Neuronal stem cell (in vitro differentiated cells): ENCODE results near the gene C16orf87.

Experiments used
- DNase-seq: peaks from one replicate; pipeline ENCODE4 v3.0.0-alpha.2; 2013; ENCODE audit warnings: low spot score
- H2AFZ ChIP-seq: one replicate; pipeline ENCODE4 v1.6.1; 2013; ENCODE audit warnings: mild to moderate bottlenecking, low read length, inconsistent platforms
- H2AK5ac ChIP-seq: 2 replicates; pipeline ENCODE4 v1.6.1; 2013; ENCODE audit warnings: low read depth, mild to moderate bottlenecking, inconsistent platforms, low read length, moderate library complexity, mixed read lengths
- H2BK120ac ChIP-seq: 2 replicates; pipeline ENCODE4 v1.6.1; 2013; ENCODE audit warnings: low read depth, mild to moderate bottlenecking, inconsistent platforms, low read length, moderate library complexity, mixed read lengths
- H2BK12ac ChIP-seq: one replicate; pipeline ENCODE4 v1.6.1; 2013; ENCODE audit warnings: low read length, inconsistent platforms
- H2BK15ac ChIP-seq: 2 replicates; pipeline ENCODE4 v1.6.1; 2013; ENCODE audit warnings: mild to moderate bottlenecking, low read length, inconsistent platforms, mixed read lengths
- H2BK5ac ChIP-seq: one replicate; pipeline ENCODE4 v1.6.1; 2013; ENCODE audit warnings: inconsistent platforms, mild to moderate bottlenecking, low read length, moderate library complexity
- H3K14ac ChIP-seq: one replicate; pipeline ENCODE4 v1.6.1; 2013; ENCODE audit warnings: low read length, inconsistent platforms
- H3K18ac ChIP-seq: 2 replicates; pipeline ENCODE4 v1.6.1; 2013; ENCODE audit warnings: low read length, inconsistent platforms
- H3K23ac ChIP-seq: 2 replicates; pipeline ENCODE4 v1.6.1; 2013; ENCODE audit warnings: low read depth, mild to moderate bottlenecking, mixed read lengths, low read length, inconsistent platforms; ENCODE audit not compliant: poor library complexity
- H3K27ac ChIP-seq: replicated peaks from 3 replicates; pipeline ENCODE4 v1.5.1; 2013; ENCODE audit warnings: low read length, inconsistent platforms
- H3K27me3 ChIP-seq, 3 experiments: 2 replicates each; pipeline ENCODE4 v1.6.1; 2013; ENCODE audit warnings: low read length in 3 of 3, mild to moderate bottlenecking in 2 of 3, inconsistent platforms in 1 of 3, low read depth in 1 of 3, mixed read lengths in 1 of 3, moderate library complexity in 1 of 3; ENCODE audit not compliant: control insufficient read depth in 3 of 3, insufficient read depth in 3 of 3
- H3K36me3 ChIP-seq, 2 donors: replicated peaks in 1 of 2; 2 replicates each; pipeline ENCODE4 v1.6.1; 2013; ENCODE audit warnings: low read length in 2 of 2; ENCODE audit not compliant: control insufficient read depth in 2 of 2, insufficient read depth in 2 of 2
- H3K4ac ChIP-seq: 2 replicates; pipeline ENCODE4 v1.6.1; 2013; ENCODE audit warnings: inconsistent platforms, mild to moderate bottlenecking, low read length, moderate library complexity
- H3K4me1 ChIP-seq, 2 donors: 1 replicate in 1 of 2; 2 replicates in 1 of 2; pipeline ENCODE4 v1.6.1; 2013; ENCODE audit warnings: low read length in 2 of 2, low read depth in 1 of 2; ENCODE audit not compliant: control insufficient read depth in 2 of 2, insufficient read depth in 1 of 2
- H3K4me2 ChIP-seq: one replicate; pipeline ENCODE4 v1.6.1; 2013; ENCODE audit warnings: mild to moderate bottlenecking, low read length, inconsistent platforms; ENCODE audit not compliant: insufficient read depth, poor library complexity, severe bottlenecking
- H3K4me3 ChIP-seq, 2 donors: 2 replicates each; pipeline ENCODE4 v1.5.1; 2013; ENCODE audit warnings: low read length in 2 of 2, mild to moderate bottlenecking in 2 of 2, inconsistent platforms in 1 of 2, moderate library complexity in 1 of 2
- H3K79me1 ChIP-seq: one replicate; pipeline ENCODE4 v1.6.1; 2013; ENCODE audit warnings: low read depth, mild to moderate bottlenecking, inconsistent platforms, low read length, moderate library complexity
- H3K9ac ChIP-seq: one replicate; pipeline ENCODE4 v1.6.1; 2013; ENCODE audit warnings: mild to moderate bottlenecking, low read depth, low read length, inconsistent platforms; ENCODE audit not compliant: poor library complexity
- H3K9me3 ChIP-seq, 2 donors: replicated peaks in 1 of 2; 2 replicates each; pipeline versions ENCODE3 to v1.6.1; 2013; ENCODE audit warnings: low read length in 2 of 2, mild to moderate bottlenecking in 2 of 2, inconsistent platforms in 1 of 2, low read depth in 1 of 2, mixed read lengths in 1 of 2, moderate library complexity in 1 of 2; ENCODE audit not compliant: control insufficient read depth in 2 of 2, insufficient read depth in 1 of 2
- H4K8ac ChIP-seq: one replicate; pipeline ENCODE4 v1.6.1; 2013; ENCODE audit warnings: low read depth, mild to moderate bottlenecking, inconsistent platforms, low read length, moderate library complexity
- H4K91ac ChIP-seq: one replicate; pipeline ENCODE4 v1.6.1; 2013; ENCODE audit warnings: low read length, low read depth, mild to moderate bottlenecking, inconsistent platforms; ENCODE audit not compliant: poor library complexity
- WGBS, 2 donors: extraction: QIAGEN DNeasy Blood & Tissue Kit; methylation state at CpG; one replicate each; pipeline ENCODE4 v1.1.7; 2013; ENCODE audit warnings: missing lambda C conversion rate in 2 of 2, mixed read lengths in 1 of 2; ENCODE audit not compliant: insufficient read length in 2 of 2, insufficient replicate concordance in 1 of 2; ENCODE audit errors: extremely low coverage in 2 of 2; 5-methylcytosine and 5-hydroxymethylcytosine counted together

Gene C16orf87

GRCh38 chr16:46807336-46807735, 23.6 kb downstream of the C16orf87 start:
- no peaks in the 10 kb centered on the region for H3K9me3 ChIP-seq
- no peak overlapping the region for H3K9ac ChIP-seq
- no peak for DNase-seq
- no peak overlapping the region for H3K4me3 ChIP-seq
- no peak overlapping the region for H2AK5ac ChIP-seq
- no peak overlapping the region for H2BK5ac ChIP-seq
- no CpG with 5 or more reads among the region's 1 CpG for WGBS, 2 donors
- H4K91ac ChIP-seq = no peak overlapping the region
- H3K27ac ChIP-seq = no peak overlapping the region
- no peak overlapping the region for H2AFZ ChIP-seq
- no peaks in the 10 kb centered on the region for H3K79me1 ChIP-seq
- H3K14ac ChIP-seq = no peak overlapping the region
- no peak overlapping the region for H4K8ac ChIP-seq
- H2BK120ac ChIP-seq = no peak overlapping the region
- H3K4me1 ChIP-seq = no peaks in the 10 kb centered on the region
- H3K27me3 ChIP-seq = no peaks in the 10 kb centered on the region
- no peak overlapping the region for H3K4me2 ChIP-seq
- H2BK12ac ChIP-seq = no peak overlapping the region
- H3K23ac ChIP-seq = no peak overlapping the region
- H3K4ac ChIP-seq = no peak overlapping the region
- H2BK15ac ChIP-seq = no peak overlapping the region
- H3K18ac ChIP-seq = no peak overlapping the region
- peaks cover 0 to 69% of the 10 kb centered on the region in 2 donors for H3K36me3 ChIP-seq

GRCh38 chr16:46803373-46803772, 27.6 kb downstream of the C16orf87 start:
- no peak overlapping the region for H2BK15ac ChIP-seq
- no peaks in the 10 kb centered on the region for H3K27me3 ChIP-seq
- H4K91ac ChIP-seq = no peak overlapping the region
- no peak for DNase-seq
- no peak overlapping the region for H3K23ac ChIP-seq
- no peak overlapping the region for H3K4ac ChIP-seq
- H3K36me3 ChIP-seq = peaks cover 0 to 75% of the 10 kb centered on the region in 2 donors
- no peak overlapping the region for H3K4me3 ChIP-seq
- no peak overlapping the region for H2BK120ac ChIP-seq
- no peak overlapping the region for H4K8ac ChIP-seq
- H3K79me1 ChIP-seq = no peaks in the 10 kb centered on the region
- H2BK12ac ChIP-seq = no peak overlapping the region
- H3K27ac ChIP-seq = no peak overlapping the region
- H2BK5ac ChIP-seq = no peak overlapping the region
- H3K4me1 ChIP-seq = no peaks in the 10 kb centered on the region
- H3K9ac ChIP-seq = no peak overlapping the region
- H3K14ac ChIP-seq = no peak overlapping the region
- no peak overlapping the region for H3K18ac ChIP-seq
- no peak overlapping the region for H2AK5ac ChIP-seq
- H3K9me3 ChIP-seq = no peaks in the 10 kb centered on the region
- H3K4me2 ChIP-seq = no peak overlapping the region
- 100% methylated on average over 1 of the region's 3 CpGs; no CpG with 5 or more reads in 1 of the 2 donors for WGBS, 2 donors
- no peak overlapping the region for H2AFZ ChIP-seq

GRCh38 chr16:46801428-46802049, 29.4 kb downstream of the C16orf87 start:
- WGBS, 2 donors = no CpG with 5 or more reads among the region's 5 CpGs
- no peaks in the 10 kb centered on the region for H3K79me1 ChIP-seq
- H2BK15ac ChIP-seq = no peak overlapping the region
- no peak overlapping the region for H3K4ac ChIP-seq
- H2AFZ ChIP-seq = no peak overlapping the region
- peaks cover 0 to 57% of the 10 kb centered on the region in 2 donors for H3K36me3 ChIP-seq
- no peaks in the 10 kb centered on the region for H3K4me1 ChIP-seq
- no peak overlapping the region for H2AK5ac ChIP-seq
- H2BK5ac ChIP-seq = no peak overlapping the region
- H3K4me3 ChIP-seq = no peak overlapping the region
- H3K27me3 ChIP-seq = no peaks in the 10 kb centered on the region
- H3K4me2 ChIP-seq = no peak overlapping the region
- peaks cover 0 to 4% of the 10 kb centered on the region in 2 donors for H3K9me3 ChIP-seq
- no peak overlapping the region for H3K9ac ChIP-seq
- no peak overlapping the region for H2BK120ac ChIP-seq
- no peak overlapping the region for H2BK12ac ChIP-seq
- H3K14ac ChIP-seq = no peak overlapping the region
- H3K23ac ChIP-seq = no peak overlapping the region
- H3K18ac ChIP-seq = no peak overlapping the region
- no peak overlapping the region for H4K91ac ChIP-seq
- no peak overlapping the region for H4K8ac ChIP-seq
- no peak for DNase-seq
- H3K27ac ChIP-seq = no peak overlapping the region

- Histone ChIP-seq H3K4me3 (no peak overlapping the region), H3K4ac (no peak overlapping the region)
Observed at GRCh38 chr16:46800494-46800893, 30.5 kb downstream of the C16orf87 start.

More at GRCh38 chr16:46800494-46800893, 30.5 kb downstream of the C16orf87 start:
- Histone ChIP-seq H3K9ac (no peak overlapping the region), H3K14ac (no peak overlapping the region), H3K36me3 (peaks cover 0 to 56% of the 10 kb centered on the region in 2 donors), H3K18ac (no peak overlapping the region), H3K4me2 (no peak overlapping the region), H2BK15ac (no peak overlapping the region), H4K8ac (no peak overlapping the region), H3K23ac (no peak overlapping the region), H2AFZ (no peak overlapping the region), H3K27me3 (no peaks in the 10 kb centered on the region), H3K9me3 (peaks cover 0 to 9% of the 10 kb centered on the region in 2 donors), H3K79me1 (no peaks in the 10 kb centered on the region), H2BK120ac (no peak overlapping the region), H2BK12ac (no peak overlapping the region), H4K91ac (no peak overlapping the region), H2BK5ac (no peak overlapping the region), H3K4me1 (no peaks in the 10 kb centered on the region), H3K27ac (no peak overlapping the region), H2AK5ac (no peak overlapping the region)
- no peak for DNase-seq
- WGBS, 2 donors = no CpG with 5 or more reads among the region's 1 CpG
